ENCODE results near the gene CCNY.

CCNY gene

GRCh38 chr10:35413985-35414861, 77.9 kb downstream of the CCNY start:
- Histone ChIP-seq H3K27ac (ENCODE audit: low read length, poor library complexity, severe bottlenecking) (peak overlapping the region; percentile 61), H3K9me3 (ENCODE audit: control insufficient read depth, low read length) (no peaks in the 10 kb centered on the region), H3K14ac (ENCODE audit: low read length in 2 of 2) (peak overlapping the region in 1 of 2 experiments; percentile 69), H4K8ac (ENCODE audit: low read length) (no peak overlapping the region), H3K4me1 (ENCODE audit: control insufficient read depth, insufficient read depth, low read depth, low read length) (peaks cover 30% of the 10 kb centered on the region), H3K23ac (ENCODE audit: low read length in 2 of 2) (no peak overlapping the region), H2BK5ac (ENCODE audit: low read depth, low read length, poor library complexity, severe bottlenecking) (peak overlapping the region; percentile 12), H3K18ac (ENCODE audit: low read depth in 1 of 2, low read length in 2 of 2) (peak overlapping the region in 1 of 2 experiments; percentile 55), H2AFZ (ENCODE audit: low read depth, low read length) (no peak overlapping the region), H3K9ac (ENCODE audit: low read length) (peak overlapping the region; percentile 25), H3K36me3 (ENCODE audit: control insufficient read depth in 1 of 2, insufficient read depth in 2 of 2, low read depth in 1 of 2, low read length in 2 of 2) (no peaks in the 10 kb centered on the region), H3K4ac (ENCODE audit: low read depth in 1 of 2, low read length in 2 of 2) (no peak overlapping the region), H3K27me3 (ENCODE audit: control insufficient read depth in 1 of 2, insufficient read depth in 1 of 2, low read length in 2 of 2) (no peaks in the 10 kb centered on the region), H3K4me2 (ENCODE audit: low read length, poor library complexity, severe bottlenecking) (no peak overlapping the region), H2BK12ac (ENCODE audit: low read length in 2 of 2) (no peak overlapping the region), H3K4me3 (ENCODE audit: insufficient read depth in 1 of 2, low read depth in 1 of 2, low read length in 2 of 2) (no peak overlapping the region), H2AK5ac (ENCODE audit: low read length, severe bottlenecking) (peak overlapping the region; percentile 44), H2BK120ac (ENCODE audit: low read depth, low read length) (no peak overlapping the region), H3K79me1 (replicated peaks; ENCODE audit: low read length, poor library complexity, severe bottlenecking) (peaks cover 23% of the 10 kb centered on the region), H4K91ac (ENCODE audit: low read length) (no peak overlapping the region), H2BK15ac (ENCODE audit: low read depth, poor library complexity, severe bottlenecking) (no peak overlapping the region)
- no peak for DNase-seq
- WGBS = 76% methylated on average over 12 of the region's 12 CpGs

GRCh38 chr10:35415505-35415904, 79.2 kb downstream of the CCNY start:
- Histone ChIP-seq H4K91ac (ENCODE audit: low read length) (no peak overlapping the region), H3K18ac (ENCODE audit: low read depth in 1 of 2, low read length in 2 of 2) (no peak overlapping the region), H4K8ac (ENCODE audit: low read length) (no peak overlapping the region), H3K23ac (ENCODE audit: low read length in 2 of 2) (no peak overlapping the region), H3K4me2 (ENCODE audit: low read length, poor library complexity, severe bottlenecking) (no peak overlapping the region), H3K9ac (ENCODE audit: low read length) (no peak overlapping the region), H2BK5ac (ENCODE audit: low read depth, low read length, poor library complexity, severe bottlenecking) (no peak overlapping the region), H2BK12ac (ENCODE audit: low read length in 2 of 2) (no peak overlapping the region), H3K79me1 (replicated peaks; ENCODE audit: low read length, poor library complexity, severe bottlenecking) (peaks cover 23% of the 10 kb centered on the region), H2AFZ (ENCODE audit: low read depth, low read length) (no peak overlapping the region), H3K9me3 (ENCODE audit: control insufficient read depth, low read length) (no peaks in the 10 kb centered on the region), H2BK15ac (ENCODE audit: low read depth, poor library complexity, severe bottlenecking) (no peak overlapping the region), H3K4me1 (ENCODE audit: control insufficient read depth, insufficient read depth, low read depth, low read length) (peaks cover 31% of the 10 kb centered on the region), H3K4ac (ENCODE audit: low read depth in 1 of 2, low read length in 2 of 2) (no peak overlapping the region), H3K36me3 (ENCODE audit: control insufficient read depth in 1 of 2, insufficient read depth in 2 of 2, low read depth in 1 of 2, low read length in 2 of 2) (no peaks in the 10 kb centered on the region), H3K27ac (ENCODE audit: low read length, poor library complexity, severe bottlenecking) (no peak overlapping the region), H2BK120ac (ENCODE audit: low read depth, low read length) (no peak overlapping the region), H3K27me3 (ENCODE audit: control insufficient read depth in 1 of 2, insufficient read depth in 1 of 2, low read length in 2 of 2) (no peaks in the 10 kb centered on the region), H3K14ac (ENCODE audit: low read length in 2 of 2) (no peak overlapping the region), H2AK5ac (ENCODE audit: low read length, severe bottlenecking) (peak overlapping the region; percentile 29), H3K4me3 (ENCODE audit: insufficient read depth in 1 of 2, low read depth in 1 of 2, low read length in 2 of 2) (no peak overlapping the region)
- DNase-seq = no peak
- 96% methylated on average over 4 of the region's 5 CpGs for WGBS

- H2BK5ac ChIP-seq (ENCODE audit: low read depth, low read length, poor library complexity, severe bottlenecking) = no peak overlapping the region
- H3K4ac ChIP-seq (ENCODE audit: low read depth in 1 of 2, low read length in 2 of 2) = no peak overlapping the region
- no peaks in the 10 kb centered on the region for H3K9me3 ChIP-seq (ENCODE audit: control insufficient read depth, low read length)
- H2AK5ac ChIP-seq (ENCODE audit: low read length, severe bottlenecking) = peak overlapping the region; percentile 40
- peaks cover 36% of the 10 kb centered on the region for H3K4me1 ChIP-seq (ENCODE audit: control insufficient read depth, insufficient read depth, low read depth, low read length)
- H2AFZ ChIP-seq (ENCODE audit: low read depth, low read length) = peak overlapping the region; percentile 32
- no peak overlapping the region for H3K14ac ChIP-seq (ENCODE audit: low read length in 2 of 2)
- no peak overlapping the region for H3K9ac ChIP-seq (ENCODE audit: low read length)
- no peaks in the 10 kb centered on the region for H3K36me3 ChIP-seq (ENCODE audit: control insufficient read depth in 1 of 2, insufficient read depth in 2 of 2, low read depth in 1 of 2, low read length in 2 of 2)
- H3K18ac ChIP-seq (ENCODE audit: low read depth in 1 of 2, low read length in 2 of 2) = peak overlapping the region in 1 of 2 experiments; percentile 34
- no peak overlapping the region for H2BK120ac ChIP-seq (ENCODE audit: low read depth, low read length)
- H4K8ac ChIP-seq (ENCODE audit: low read length) = no peak overlapping the region
- DNase-seq = no peak
- H3K4me3 ChIP-seq (ENCODE audit: insufficient read depth in 1 of 2, low read depth in 1 of 2, low read length in 2 of 2) = no peak overlapping the region
- no peaks in the 10 kb centered on the region for H3K27me3 ChIP-seq (ENCODE audit: control insufficient read depth in 1 of 2, insufficient read depth in 1 of 2, low read length in 2 of 2)
- peaks cover 21% of the 10 kb centered on the region for H3K79me1 ChIP-seq (replicated peaks; ENCODE audit: low read length, poor library complexity, severe bottlenecking)
- H2BK12ac ChIP-seq (ENCODE audit: low read length in 2 of 2) = peak overlapping the region in 1 of 2 experiments; percentile 30
- no peak overlapping the region for H4K91ac ChIP-seq (ENCODE audit: low read length)
- H3K27ac ChIP-seq (ENCODE audit: low read length, poor library complexity, severe bottlenecking) = no peak overlapping the region
- no peak overlapping the region for H2BK15ac ChIP-seq (ENCODE audit: low read depth, poor library complexity, severe bottlenecking)
- H3K23ac ChIP-seq (ENCODE audit: low read length in 2 of 2) = no peak overlapping the region
- H3K4me2 ChIP-seq (ENCODE audit: low read length, poor library complexity, severe bottlenecking) = no peak overlapping the region
- 57% methylated on average over 7 of the region's 8 CpGs for WGBS
Measured at GRCh38 chr10:35416619-35417312, 80.5 kb downstream of the CCNY start.

GRCh38 chr10:35417313-35417625, 81.0 kb downstream of the CCNY start:
- Histone ChIP-seq H3K27me3 (ENCODE audit: control insufficient read depth in 1 of 2, insufficient read depth in 1 of 2, low read length in 2 of 2) (no peaks in the 10 kb centered on the region), H4K8ac (ENCODE audit: low read length) (no peak overlapping the region), H3K9me3 (ENCODE audit: control insufficient read depth, low read length) (no peaks in the 10 kb centered on the region), H3K14ac (ENCODE audit: low read length in 2 of 2) (no peak overlapping the region), H3K27ac (ENCODE audit: low read length, poor library complexity, severe bottlenecking) (no peak overlapping the region), H3K4ac (ENCODE audit: low read depth in 1 of 2, low read length in 2 of 2) (no peak overlapping the region), H2BK15ac (ENCODE audit: low read depth, poor library complexity, severe bottlenecking) (no peak overlapping the region), H2BK5ac (ENCODE audit: low read depth, low read length, poor library complexity, severe bottlenecking) (no peak overlapping the region), H3K18ac (ENCODE audit: low read depth in 1 of 2, low read length in 2 of 2) (peak overlapping the region in 1 of 2 experiments; percentile 34), H3K4me3 (ENCODE audit: insufficient read depth in 1 of 2, low read depth in 1 of 2, low read length in 2 of 2) (no peak overlapping the region), H2AK5ac (ENCODE audit: low read length, severe bottlenecking) (no peak overlapping the region), H3K9ac (ENCODE audit: low read length) (no peak overlapping the region), H3K23ac (ENCODE audit: low read length in 2 of 2) (no peak overlapping the region), H3K79me1 (replicated peaks; ENCODE audit: low read length, poor library complexity, severe bottlenecking) (peaks cover 21% of the 10 kb centered on the region), H2BK12ac (ENCODE audit: low read length in 2 of 2) (no peak overlapping the region), H4K91ac (ENCODE audit: low read length) (no peak overlapping the region), H2AFZ (ENCODE audit: low read depth, low read length) (no peak overlapping the region), H2BK120ac (ENCODE audit: low read depth, low read length) (no peak overlapping the region), H3K4me2 (ENCODE audit: low read length, poor library complexity, severe bottlenecking) (no peak overlapping the region), H3K36me3 (ENCODE audit: control insufficient read depth in 1 of 2, insufficient read depth in 2 of 2, low read depth in 1 of 2, low read length in 2 of 2) (no peaks in the 10 kb centered on the region), H3K4me1 (ENCODE audit: control insufficient read depth, insufficient read depth, low read depth, low read length) (peaks cover 34% of the 10 kb centered on the region)
- no peak for DNase-seq
- no CpG with 5 or more reads among the region's 1 CpG for WGBS
